Ovary (tissue), 9 donors: Measurements from ENCODE around the gene ZNF837. TPM values are rescaled to one million over a fixed set of nuclear protein-coding genes. Genes with fewer than 3 reads are reported as not detected.

ENCODE experiments used
- DNase-seq, 5 donors: peaks; one replicate each; pipeline ENCODE4 v3.0.0-alpha.2; 2019 to 2020
- H3K27ac ChIP-seq, 2 donors: fragments of 200-600 bp; one replicate each; pipeline versions ENCODE4 v1.5.1 to v1.8.0; 2019 to 2022
- H3K27me3 ChIP-seq: fragments of 200-600 bp; one replicate; pipeline ENCODE4 v1.8.0; 2022
- H3K36me3 ChIP-seq: fragments of 200-600 bp; sonication (generic); one replicate; pipeline ENCODE4 v1.5.1; 2019
- H3K4me1 ChIP-seq: one replicate; pipeline ENCODE4 v1.8.1; 2013; ENCODE audit warnings: mild to moderate bottlenecking, moderate library complexity; ENCODE audit not compliant: insufficient read depth
- H3K4me3 ChIP-seq: fragments of 200-600 bp; sonication (generic); one replicate; pipeline ENCODE4 v1.5.1; 2017
- H3K9me3 ChIP-seq, 2 donors: fragments of 200-600 bp in 1 of 2; sonication (generic) in 1 of 2; one replicate each; pipeline versions ENCODE4 v1.5.1 to v1.8.1; 2013 to 2019; ENCODE audit warnings: mild to moderate bottlenecking in 1 of 2, moderate library complexity in 1 of 2
- CTCF ChIP-seq, 3 donors: fragments of 450-650 bp in 2 of 3; fragments of 200-600 bp in 1 of 3; IDR thresholded peaks; one replicate each; pipeline versions ENCODE4 v1.5.1 to v1.8.0; 2016 to 2022; ENCODE audit warnings: antibody characterized with exemption in 3 of 3, mild to moderate bottlenecking in 1 of 3
- EP300 ChIP-seq: sonication (generic); formaldehyde crosslinking; IDR thresholded peaks from one replicate; pipeline ENCODE4 v1.6.1; 2017; ENCODE audit warnings: antibody characterized with exemption
- POLR2A ChIP-seq: fragments of 450-650 bp; IDR thresholded peaks from one replicate; pipeline ENCODE4 v1.6.1; 2017; ENCODE audit warnings: antibody characterized with exemption, mild to moderate bottlenecking, moderate library complexity
- WGBS, 3 donors: extraction: QIAGEN DNeasy Blood & Tissue Kit in 1 of 3; methylation state at CpG; one replicate each; pipeline versions ENCODE4 v1.1.5 to v1.1.7; 2013 to 2017; 5-methylcytosine and 5-hydroxymethylcytosine counted together
- intact Hi-C, 4 donors: fragments of 100-400 bp; cut with DNase I; formaldehyde crosslinking; loops; one replicate each; pipeline versions ENCODE4 v1.11.0 to v1.15.1; 2022 to 2023
- polyA plus RNA-seq, 2 donors: library from polyadenylated mRNA; stranded (reverse); fragments of 200-250 nt in 1 of 2; fragments of 350-450 nt in 1 of 2; fragmentation: Illumina TruSeq in 1 of 2; extraction: RNeasy Lipid Tissue Mini Kit (QIAGEN cat#74804) in 1 of 2; gene quantifications; one replicate each; pipeline ENCODE4 v1.2.3, GENCODE V29; 2013 to 2014
- total RNA-seq, 7 donors: library from RNA; depleted of rRNA in 2 of 7; stranded (reverse); fragments of >200 nt in 2 of 7; fragmentation: NEBNext Ultra II Directional in 3 of 7; extraction: Animal tissue kit (Norgen Biotek cat#: 25700) in 3 of 7; gene quantifications; one replicate each; pipeline versions ENCODE4 v1.1.0 to v1.2.4, GENCODE V29; 2016 to 2023
- donor health status: DM: no; HTN: no; CAD: no; lungs with moderate emphysema.
- donor health status: DM: no; HTN: no; CAD: no.
- donor health status: Bipolar disorder and iron deficiency.
- donor health status: DM: yes; HTN: yes; CAD: no.
- donor health status: DM: no; HTN: no; CAD: no.
- donor health status: DM: yes; HTN: yes; CAD: no.

Gene ZNF837
- total and polyA plus RNA-seq, 9 donors = 1.4 to 3.2 (median 2.5) TPM; not detected in 1

GRCh38 chr19:58366585-58367430 lies 14.0 kb downstream of the ZNF837 start:
- DNase-seq = no peak
- no peak overlapping the region for H3K27ac ChIP-seq
- H3K27me3 ChIP-seq = no peaks in the 10 kb centered on the region
- intact Hi-C loops = no loop called here
- 87 to 90% (median 89%) methylated on average over 32 of the region's 32 CpGs for WGBS, 3 donors
- no peaks in the 10 kb centered on the region for H3K36me3 ChIP-seq
- peaks cover under 1% of the 10 kb centered on the region for H3K4me1 ChIP-seq
- H3K4me3 ChIP-seq = no peak overlapping the region
- no peaks in the 10 kb centered on the region for H3K9me3 ChIP-seq
- TF ChIP-seq EP300 (no peak), CTCF (IDR thresholded peaks at IDR 0.05) (no peak), POLR2A (no peak)

- no peaks in the 10 kb centered on the region for H3K27me3 ChIP-seq
- no peak for TF ChIP-seq CTCF (IDR thresholded peaks at IDR 0.05)
- no peak for TF ChIP-seq POLR2A
- no peak for TF ChIP-seq EP300
- H3K4me1 ChIP-seq = peaks cover 3% of the 10 kb centered on the region
- H3K4me3 ChIP-seq = no peak overlapping the region
- 85 to 93% (median 88%) methylated on average over 5 of the region's 5 CpGs for WGBS, 3 donors
- H3K27ac ChIP-seq = no peak overlapping the region
- no peaks in the 10 kb centered on the region for H3K9me3 ChIP-seq
- DNase-seq = no peak
- intact Hi-C loops = no loop called here
- H3K36me3 ChIP-seq = no peaks in the 10 kb centered on the region
Observed at GRCh38 chr19:58364146-58364545, 16.7 kb downstream of the ZNF837 start.

- Histone ChIP-seq H3K27ac (peak within 1 kb of the TSS; percentile 45 to 87), H3K36me3 (no peaks in the 10 kb centered on the region), H3K27me3 (no peaks in the 10 kb centered on the region), H3K9me3 (no peaks in the 10 kb centered on the region), H3K4me1 (peaks cover 3% of the 10 kb centered on the region), H3K4me3 (peak within 1 kb of the TSS; percentile 57)
- 0% methylated on average over 54 to 74 of the region's 74 CpGs for WGBS, 3 donors
- DNase-seq = peak; percentile 95 to 98 (median 97)
- intact Hi-C loops = no loop called here
- TF ChIP-seq POLR2A (peak; percentile 70), EP300 (no peak), CTCF (IDR thresholded peaks at IDR 0.05) (peak in 1 of 3 donors; percentile 13)
Observed at GRCh38 chr19:58362272-58362994, 18.4 kb downstream of the ZNF837 start, which contains the start of gene ZNF497. TSS of gene ZNF497 (minus strand) at chr19:58362751. CDS start at chr19:58357635, 5,116 bp downstream.

GRCh38 chr19:58361900-58362271 lies 18.9 kb downstream of the ZNF837 start:
- WGBS, 3 donors = 1 to 2% (median 2%) methylated on average over 28 of the region's 28 CpGs
- Histone ChIP-seq H3K27ac (peak overlapping the region; percentile 45 to 87), H3K4me3 (peak overlapping the region; percentile 57), H3K36me3 (no peaks in the 10 kb centered on the region), H3K4me1 (peaks cover 3% of the 10 kb centered on the region), H3K27me3 (no peaks in the 10 kb centered on the region), H3K9me3 (no peaks in the 10 kb centered on the region)
- intact Hi-C loops = no loop called here
- TF ChIP-seq POLR2A (no peak), EP300 (no peak), CTCF (IDR thresholded peaks at IDR 0.05) (no peak)
- peak in 2 of 5 donors; percentile 62 to 72 for DNase-seq
